Suprapubic skin (tissue), 4 donors: Measurements from ENCODE around the gene TGM3.

ENCODE experiments used
- EP300 ChIP-seq: sonication (generic); formaldehyde crosslinking; IDR thresholded peaks from one replicate; pipeline ENCODE4 v1.6.1; 2017; ENCODE audit warnings: antibody characterized with exemption
- POLR2A ChIP-seq, 2 donors: fragments of 450-650 bp; IDR thresholded peaks; one replicate each; pipeline ENCODE4 v1.6.1; 2017; ENCODE audit warnings: antibody characterized with exemption in 2 of 2, mild to moderate bottlenecking in 2 of 2, moderate library complexity in 2 of 2
- POLR2AphosphoS5 ChIP-seq, 3 donors: sonication (generic); formaldehyde crosslinking; IDR thresholded peaks; one replicate each; pipeline ENCODE4 v1.6.1; 2017; ENCODE audit warnings: antibody characterized with exemption in 3 of 3
- TF ChIP-seq, protein P1 (sequence below), 2 donors: fragments of 200-600 bp in 1 of 2; fragments of 450-650 bp in 1 of 2; sonication (generic) in 1 of 2; IDR thresholded peaks; one replicate each; pipeline ENCODE4 v1.5.1; 2016 to 2019; ENCODE audit warnings: antibody characterized with exemption in 2 of 2, mild to moderate bottlenecking in 1 of 2, moderate library complexity in 1 of 2

DNA sequence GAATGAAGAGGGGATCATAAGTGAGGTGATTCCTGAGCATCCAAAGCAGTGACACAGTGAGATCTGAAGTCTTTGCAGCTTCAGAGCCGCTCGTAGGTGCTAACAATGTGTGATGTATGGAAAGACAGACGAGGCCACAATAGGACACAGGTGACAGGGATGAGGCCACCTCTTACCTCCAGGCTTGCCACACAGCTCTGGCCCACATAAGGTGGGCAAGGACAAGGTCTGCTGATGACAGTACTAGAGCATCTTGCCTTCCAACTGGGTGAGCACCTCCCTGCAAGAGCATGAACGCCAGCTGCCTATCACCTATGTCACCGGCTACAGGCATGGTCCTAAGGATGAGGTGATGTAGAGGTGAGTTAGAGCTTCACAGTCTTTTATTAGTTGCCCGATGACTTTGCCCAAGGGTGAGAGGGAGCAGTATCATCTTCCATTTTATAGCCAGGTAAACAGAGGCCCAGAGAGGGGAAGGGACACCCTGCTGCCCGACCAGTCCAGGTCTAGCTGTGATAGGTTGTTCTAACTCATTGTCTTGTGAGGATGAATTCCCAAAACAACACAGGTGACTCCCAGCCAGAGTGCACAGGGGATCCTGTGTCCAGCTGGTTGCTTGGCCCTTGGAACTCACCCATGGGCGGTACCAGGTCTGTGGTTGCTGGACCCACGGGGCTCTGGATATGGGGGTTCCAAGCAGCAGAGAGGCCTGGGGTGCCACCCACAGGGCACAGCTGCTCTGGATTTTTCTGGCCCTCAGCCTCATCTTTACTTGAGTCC is 78.7 kb downstream of the TGM3 start:
- TF ChIP-seq, protein P1, sequence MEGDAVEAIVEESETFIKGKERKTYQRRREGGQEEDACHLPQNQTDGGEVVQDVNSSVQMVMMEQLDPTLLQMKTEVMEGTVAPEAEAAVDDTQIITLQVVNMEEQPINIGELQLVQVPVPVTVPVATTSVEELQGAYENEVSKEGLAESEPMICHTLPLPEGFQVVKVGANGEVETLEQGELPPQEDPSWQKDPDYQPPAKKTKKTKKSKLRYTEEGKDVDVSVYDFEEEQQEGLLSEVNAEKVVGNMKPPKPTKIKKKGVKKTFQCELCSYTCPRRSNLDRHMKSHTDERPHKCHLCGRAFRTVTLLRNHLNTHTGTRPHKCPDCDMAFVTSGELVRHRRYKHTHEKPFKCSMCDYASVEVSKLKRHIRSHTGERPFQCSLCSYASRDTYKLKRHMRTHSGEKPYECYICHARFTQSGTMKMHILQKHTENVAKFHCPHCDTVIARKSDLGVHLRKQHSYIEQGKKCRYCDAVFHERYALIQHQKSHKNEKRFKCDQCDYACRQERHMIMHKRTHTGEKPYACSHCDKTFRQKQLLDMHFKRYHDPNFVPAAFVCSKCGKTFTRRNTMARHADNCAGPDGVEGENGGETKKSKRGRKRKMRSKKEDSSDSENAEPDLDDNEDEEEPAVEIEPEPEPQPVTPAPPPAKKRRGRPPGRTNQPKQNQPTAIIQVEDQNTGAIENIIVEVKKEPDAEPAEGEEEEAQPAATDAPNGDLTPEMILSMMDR (IDR thresholded peaks at IDR 0.05): no peak
- no peak for TF ChIP-seq POLR2AphosphoS5 (IDR thresholded peaks at IDR 0.05)
- no peak for TF ChIP-seq POLR2A (IDR thresholded peaks at IDR 0.05)
- no peak for TF ChIP-seq EP300
